Mesenteric fat pad (tissue), 1 donor: ENCODE data around the gene MEGF6. TPM values are rescaled to one million over a fixed set of nuclear protein-coding genes. Genes with fewer than 3 reads are reported as not detected.

ENCODE experiments used
- DNase-seq: peaks from one replicate; pipeline ENCODE4 v3.0.0-alpha.2; 2020; ENCODE audit warnings: low spot score
- long read RNA-seq: library from polyadenylated mRNA; unstranded; transcript quantifications from one replicate; pipeline ENCODE4 v2.0.0, GENCODE V29; 2020
- total RNA-seq: library from RNA; stranded (reverse); fragmentation: NEBNext Ultra II Directional; extraction: Animal tissue kit (Norgen Biotek cat#: 25700); gene quantifications from one replicate; pipeline ENCODE4 v1.2.1, GENCODE V29; 2021
- donor health status: DM: yes; HTN: yes; CAD: no.

The MEGF6 gene, protein sequence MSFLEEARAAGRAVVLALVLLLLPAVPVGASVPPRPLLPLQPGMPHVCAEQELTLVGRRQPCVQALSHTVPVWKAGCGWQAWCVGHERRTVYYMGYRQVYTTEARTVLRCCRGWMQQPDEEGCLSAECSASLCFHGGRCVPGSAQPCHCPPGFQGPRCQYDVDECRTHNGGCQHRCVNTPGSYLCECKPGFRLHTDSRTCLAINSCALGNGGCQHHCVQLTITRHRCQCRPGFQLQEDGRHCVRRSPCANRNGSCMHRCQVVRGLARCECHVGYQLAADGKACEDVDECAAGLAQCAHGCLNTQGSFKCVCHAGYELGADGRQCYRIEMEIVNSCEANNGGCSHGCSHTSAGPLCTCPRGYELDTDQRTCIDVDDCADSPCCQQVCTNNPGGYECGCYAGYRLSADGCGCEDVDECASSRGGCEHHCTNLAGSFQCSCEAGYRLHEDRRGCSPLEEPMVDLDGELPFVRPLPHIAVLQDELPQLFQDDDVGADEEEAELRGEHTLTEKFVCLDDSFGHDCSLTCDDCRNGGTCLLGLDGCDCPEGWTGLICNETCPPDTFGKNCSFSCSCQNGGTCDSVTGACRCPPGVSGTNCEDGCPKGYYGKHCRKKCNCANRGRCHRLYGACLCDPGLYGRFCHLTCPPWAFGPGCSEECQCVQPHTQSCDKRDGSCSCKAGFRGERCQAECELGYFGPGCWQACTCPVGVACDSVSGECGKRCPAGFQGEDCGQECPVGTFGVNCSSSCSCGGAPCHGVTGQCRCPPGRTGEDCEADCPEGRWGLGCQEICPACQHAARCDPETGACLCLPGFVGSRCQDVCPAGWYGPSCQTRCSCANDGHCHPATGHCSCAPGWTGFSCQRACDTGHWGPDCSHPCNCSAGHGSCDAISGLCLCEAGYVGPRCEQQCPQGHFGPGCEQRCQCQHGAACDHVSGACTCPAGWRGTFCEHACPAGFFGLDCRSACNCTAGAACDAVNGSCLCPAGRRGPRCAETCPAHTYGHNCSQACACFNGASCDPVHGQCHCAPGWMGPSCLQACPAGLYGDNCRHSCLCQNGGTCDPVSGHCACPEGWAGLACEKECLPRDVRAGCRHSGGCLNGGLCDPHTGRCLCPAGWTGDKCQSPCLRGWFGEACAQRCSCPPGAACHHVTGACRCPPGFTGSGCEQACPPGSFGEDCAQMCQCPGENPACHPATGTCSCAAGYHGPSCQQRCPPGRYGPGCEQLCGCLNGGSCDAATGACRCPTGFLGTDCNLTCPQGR (N-terminal part only)
- 61.1 TPM for total RNA-seq
- long read RNA-seq, partial matches to known transcripts, result 22 of 40 reads
- long read RNA-seq, other reads (novel, unspliced or antisense), result 17 of 40 reads

GRCh38 chr1:3611170-3612019, at the start of gene MEGF6:
TSS of gene MEGF6 (minus strand) at chr1:3611508. CDS start at chr1:3611268, 240 bp downstream.
- DNase-seq, result no peak

DNA sequence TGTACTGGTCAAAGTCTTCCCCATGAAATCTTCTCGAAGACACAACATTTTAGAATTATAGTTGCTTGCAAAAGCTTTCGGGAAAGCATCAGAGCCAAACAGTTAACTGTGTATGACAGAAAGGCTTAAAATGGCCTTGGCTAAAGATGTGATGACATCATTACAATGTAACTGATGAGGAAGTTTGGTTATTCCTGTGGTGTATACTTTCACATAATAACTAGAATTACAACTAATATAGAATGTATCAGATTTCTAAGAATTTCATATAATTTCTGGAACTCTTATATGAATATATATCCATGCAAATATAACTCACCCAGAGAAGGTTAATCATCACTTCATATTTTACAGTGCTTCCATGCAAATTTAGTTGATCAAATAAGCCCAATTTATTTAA, 49.4 kb upstream of the MEGF6 start:
- no peak for DNase-seq

DNA sequence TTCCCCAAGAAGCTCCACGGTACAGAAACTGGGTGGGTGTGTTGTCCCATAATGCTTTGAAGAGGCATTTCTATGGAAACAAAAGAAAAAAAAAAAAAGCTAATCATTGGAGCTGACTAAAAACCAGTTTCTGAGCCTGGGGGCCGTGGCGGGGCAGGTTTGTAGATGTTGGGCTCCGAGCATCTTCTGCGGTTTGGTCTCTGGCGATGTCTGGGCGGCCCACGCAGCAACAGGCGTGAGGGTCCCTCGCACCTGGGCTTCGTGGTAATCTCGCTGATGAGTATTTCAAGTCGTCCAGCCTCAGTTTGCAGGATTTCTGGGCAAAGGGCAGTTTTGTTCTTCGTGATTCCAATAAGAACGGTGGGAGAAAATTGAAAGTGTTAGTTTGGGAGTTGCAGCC, 47.8 kb upstream of the MEGF6 start:
- no peak for DNase-seq

- DNase-seq, result no peak
These were observed 46.9 kb upstream of the MEGF6 start for GRCh38 chr1:3658231-3658615.

GRCh38 chr1:3657578-3658230, 46.4 kb upstream of the MEGF6 start:
- no peak for DNase-seq

DNA sequence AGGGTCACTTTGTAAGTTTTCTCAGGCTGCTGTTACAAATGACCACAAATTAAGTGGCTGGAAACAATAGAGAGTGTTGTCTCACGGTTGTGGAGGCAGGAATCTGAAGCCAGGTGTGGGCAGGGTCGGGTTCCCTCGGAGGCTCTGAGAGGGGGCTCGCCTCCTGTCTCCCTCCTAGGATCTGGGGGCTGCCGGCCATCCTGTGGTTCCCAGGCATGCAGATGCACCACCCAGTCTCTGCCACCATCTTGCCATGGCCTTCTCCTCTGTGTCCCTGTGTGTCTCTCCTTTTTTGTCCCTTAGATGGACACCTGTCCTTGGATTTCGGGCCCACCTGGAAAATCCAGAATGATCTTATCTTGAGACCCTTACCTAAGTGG, 45.8 kb upstream of the MEGF6 start:
- no peak for DNase-seq

DNA sequence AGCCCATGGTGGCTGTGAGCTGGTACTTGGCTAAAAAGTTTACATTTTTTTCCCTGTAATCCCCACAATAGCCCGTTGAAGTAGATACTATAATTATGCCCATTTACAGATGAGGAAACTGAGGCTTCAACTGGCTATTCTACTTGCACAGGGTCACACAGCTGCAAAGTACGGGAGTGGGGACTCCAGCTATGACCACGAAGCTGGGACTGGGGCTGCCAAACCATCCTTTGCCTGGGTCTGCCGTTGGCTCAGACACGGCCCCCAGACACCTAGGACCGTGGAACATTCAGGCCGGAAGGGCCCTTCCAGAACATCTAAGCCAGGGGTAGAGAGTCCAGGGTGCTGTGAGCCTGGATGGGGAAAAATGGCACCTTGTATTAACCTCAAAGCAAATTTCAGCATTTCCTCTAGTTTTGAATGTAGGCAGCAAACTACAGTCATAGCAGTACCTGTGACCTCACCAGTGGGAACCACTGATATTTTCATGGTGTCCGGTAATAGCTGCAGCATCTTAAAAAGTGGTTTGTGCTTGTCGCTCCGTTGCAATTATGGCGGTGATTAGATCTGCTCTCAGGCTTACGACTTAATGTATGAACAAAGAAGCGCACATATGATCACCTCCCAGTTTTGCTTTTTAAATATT, 45.3 kb upstream of the MEGF6 start:
- DNase-seq, result no peak

GRCh38 chr1:3654549-3655281, 43.4 kb upstream of the MEGF6 start:
- DNase-seq, result no peak

DNA sequence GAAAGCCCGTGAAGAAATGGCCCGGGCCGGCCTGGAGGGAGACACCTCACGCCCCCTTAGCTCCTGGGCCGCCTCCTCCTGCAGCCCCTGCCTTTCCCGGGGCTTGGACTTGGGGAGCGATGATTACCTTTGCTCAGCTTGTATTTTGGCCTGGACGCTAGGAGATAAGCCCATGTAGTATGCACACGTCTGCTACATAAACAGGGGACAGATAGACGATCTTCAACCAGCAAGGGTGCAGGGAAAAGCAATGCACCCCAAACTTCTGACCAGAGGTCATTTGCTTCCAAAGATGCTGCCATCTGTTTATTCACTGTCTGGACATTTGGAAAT, 41.9 kb upstream of the MEGF6 start:
- DNase-seq, result no peak

GRCh38 chr1:3652548-3653285, 41.4 kb upstream of the MEGF6 start:
- DNase-seq, result no peak

DNA sequence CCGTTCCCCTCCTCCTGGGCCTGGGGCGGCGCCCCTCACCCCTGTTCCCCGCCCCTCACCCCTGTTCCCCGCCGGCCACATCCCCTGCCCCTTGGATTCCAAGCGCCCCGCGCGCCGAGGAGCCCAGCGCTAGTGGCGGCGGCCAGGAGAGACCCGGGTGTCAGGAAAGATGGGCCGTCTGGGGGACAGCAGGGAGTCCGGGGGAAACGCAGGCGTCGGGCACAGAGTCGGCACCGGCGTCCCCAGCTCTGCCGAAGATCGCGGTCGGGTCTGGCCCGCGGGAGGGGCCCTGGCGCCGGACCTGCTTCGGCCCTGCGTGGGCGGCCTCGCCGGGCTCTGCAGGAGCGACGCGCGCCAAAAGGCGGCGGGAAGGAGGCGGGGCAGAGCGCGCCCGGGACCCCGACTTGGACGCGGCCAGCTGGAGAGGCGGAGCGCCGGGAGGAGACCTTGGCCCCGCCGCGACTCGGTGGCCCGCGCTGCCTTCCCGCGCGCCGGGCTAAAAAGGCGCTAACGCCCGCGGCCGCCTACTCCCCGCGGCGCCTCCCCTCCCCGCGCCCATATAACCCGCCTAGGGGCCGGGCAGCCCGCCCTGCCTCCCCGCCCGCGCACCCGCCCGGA, 40.7 kb upstream of the MEGF6 start, which contains the start of gene TP73:
TP73 (plus strand) TSS at position 587 of the 618 bp plus-strand sequence. CDS start 29,850 bp downstream, outside the sequence.
- no peak for DNase-seq

DNA sequence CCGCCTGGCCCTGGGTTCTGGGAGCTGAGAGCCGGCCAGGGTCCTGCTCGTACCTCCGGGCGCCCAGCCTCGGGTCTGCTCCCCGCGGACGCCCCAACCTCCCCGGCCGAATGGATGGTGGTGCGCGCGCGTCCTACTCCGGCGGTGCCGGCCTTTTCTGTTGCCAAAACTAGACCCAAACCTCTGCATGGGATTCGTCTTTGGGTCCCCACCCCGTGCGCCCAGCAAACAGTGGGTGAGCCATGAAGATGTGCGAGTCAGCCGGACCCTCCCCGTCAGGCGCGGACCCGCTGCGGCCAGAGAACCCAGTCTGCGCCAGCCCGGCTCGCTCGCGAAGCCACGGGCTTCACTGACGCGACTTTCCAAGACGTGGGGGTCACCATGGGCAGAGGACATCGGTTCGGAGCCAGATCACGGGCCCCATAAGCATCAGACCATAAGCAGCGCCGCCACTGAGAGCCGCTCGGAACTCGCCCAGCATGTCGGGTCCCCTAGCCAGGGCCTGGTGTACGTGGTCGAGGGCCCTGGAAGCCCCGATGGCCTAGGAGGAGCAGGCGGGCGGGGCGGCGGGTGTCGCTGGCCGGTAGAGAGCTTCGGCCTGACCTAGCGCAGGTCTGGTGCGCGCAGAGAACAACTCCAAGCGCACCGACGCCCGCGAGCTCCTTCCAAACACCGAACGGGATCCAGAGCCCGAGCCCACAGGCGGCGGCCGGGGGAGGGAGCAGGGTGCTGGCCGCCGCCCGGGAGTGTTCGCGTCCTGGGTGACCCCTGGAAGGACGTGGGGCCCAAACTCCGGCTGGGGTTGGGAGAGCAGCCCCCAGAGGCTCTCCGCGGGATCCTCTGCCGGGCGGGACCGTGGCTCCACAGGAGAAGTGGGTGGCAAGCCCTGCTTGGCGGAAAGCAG, 40.0 kb upstream of the MEGF6 start:
- no peak for DNase-seq

- DNase-seq, result no peak
These were observed 39.1 kb upstream of the MEGF6 start for GRCh38 chr1:3650248-3651025.

GRCh38 chr1:3649342-3650247, 38.3 kb upstream of the MEGF6 start, which contains the start of gene WRAP73:
TSS of gene WRAP73 (minus strand) at chr1:3650103. CDS start at chr1:3649999, 104 bp downstream.
- DNase-seq, result peak; percentile 94
